Neural cell (in vitro differentiated cells): Measurements from ENCODE around the gene COL6A2. TPM values are rescaled to one million over a fixed set of nuclear protein-coding genes. Genes with fewer than 3 reads are reported as not detected.

Experiments used
- H2AFZ ChIP-seq: fragments of 200-600, 300-800 bp; sonication (generic), shearing (Covaris generic); 2 replicates; pipeline ENCODE4 v1.6.0; 2014; ENCODE audit warnings: low read depth, mild to moderate bottlenecking, antibody characterized with exemption, low read length, moderate library complexity
- H3F3A ChIP-seq: fragments of 200-600 bp; shearing (Covaris generic); 2 replicates; pipeline ENCODE4 v1.6.1; 2016; ENCODE audit warnings: mild to moderate bottlenecking, moderate library complexity, mixed read lengths, antibody characterized with exemption, low read length; ENCODE audit not compliant: insufficient read depth, poor library complexity, severe bottlenecking
- H3K27ac ChIP-seq: fragments of 200-600, 300-800 bp; sonication (generic), shearing (Covaris generic); 2 replicates; pipeline ENCODE4 v1.5.1; 2014; ENCODE audit warnings: mild to moderate bottlenecking, low read length, moderate library complexity
- H3K27me3 ChIP-seq: fragments of 300-800, 200-600 bp; sonication (generic), shearing (Covaris generic); 2 replicates; pipeline ENCODE4 v1.6.0; 2014; ENCODE audit warnings: mild to moderate bottlenecking, low read depth, low read length, moderate library complexity; ENCODE audit not compliant: insufficient read depth
- H3K36me3 ChIP-seq: fragments of 300-800, 200-600 bp; sonication (generic), shearing (Covaris generic); 2 replicates; pipeline ENCODE4 v1.5.1; 2014; ENCODE audit warnings: mild to moderate bottlenecking, antibody characterized with exemption, low read length, moderate library complexity; ENCODE audit not compliant: insufficient read depth
- H3K4me2 ChIP-seq: fragments of 300-800, 200-600 bp; sonication (generic), shearing (Covaris generic); 2 replicates; pipeline ENCODE4 v1.6.0; 2014; ENCODE audit warnings: mild to moderate bottlenecking, low read length
- H3K4me3 ChIP-seq: fragments of 300-800, 200-600 bp; sonication (generic), shearing (Covaris generic); 2 replicates; pipeline ENCODE4 v1.5.1; 2014; ENCODE audit warnings: mild to moderate bottlenecking, low read length, moderate library complexity
- H3K79me2 ChIP-seq: fragments of 200-600 bp; shearing (Covaris generic); replicated peaks from 2 replicates; pipeline ENCODE4 v1.6.0; 2014; ENCODE audit warnings: mild to moderate bottlenecking, low read length, moderate library complexity; ENCODE audit not compliant: insufficient read depth
- H3K9ac ChIP-seq: fragments of 300-800, 200-600 bp; sonication (generic), shearing (Covaris generic); 2 replicates; pipeline ENCODE4 v1.6.1; 2016; ENCODE audit warnings: mild to moderate bottlenecking, low read length, mixed read lengths
- H3K9me2 ChIP-seq: fragments of 200-600 bp; shearing (Covaris generic); 2 replicates; pipeline ENCODE4 v1.6.1; 2016; ENCODE audit warnings: mild to moderate bottlenecking, low read length, mixed read lengths; ENCODE audit not compliant: insufficient read depth
- H3K9me3 ChIP-seq: fragments of 200-600, 300-800 bp; sonication (generic), shearing (Covaris generic); 2 replicates; pipeline ENCODE4 v1.6.1; 2016; ENCODE audit warnings: mild to moderate bottlenecking, mixed run types, low read length, moderate library complexity, mixed read lengths
- H4K20me1 ChIP-seq: fragments of 200-600 bp; shearing (Covaris generic); 2 replicates; pipeline ENCODE4 v1.6.1; 2016; ENCODE audit warnings: mild to moderate bottlenecking, mixed run types; ENCODE audit not compliant: insufficient read depth
- CTCF ChIP-seq: fragments of 450-650 bp; IDR thresholded peaks from 2 replicates; pipeline ENCODE4 v1.5.1; 2014; ENCODE audit warnings: antibody characterized with exemption, mild to moderate bottlenecking, moderate library complexity; ENCODE audit not compliant: poor library complexity, severe bottlenecking
- EP300 ChIP-seq: fragments of 450-650 bp; conservative IDR thresholded peaks from 2 replicates; pipeline ENCODE4 v1.6.1; 2014; ENCODE audit warnings: antibody characterized with exemption, mild to moderate bottlenecking, moderate library complexity; ENCODE audit not compliant: poor library complexity, severe bottlenecking
- EZH2 ChIP-seq: fragments of 200-600, 300-800 bp; shearing (Covaris generic), sonication (generic); IDR thresholded peaks from 2 replicates; pipeline ENCODE4 v1.6.1; 2014; ENCODE audit warnings: antibody characterized with exemption, low read length, borderline replicate concordance, mild to moderate bottlenecking; ENCODE audit not compliant: insufficient read depth, poor library complexity, severe bottlenecking
- MXI1 ChIP-seq: fragments of 450-650 bp; conservative IDR thresholded peaks from 2 replicates; pipeline ENCODE4 v1.6.1; 2014; ENCODE audit warnings: antibody characterized with exemption, mild to moderate bottlenecking; ENCODE audit not compliant: poor library complexity, severe bottlenecking
- POLR2AphosphoS5 ChIP-seq: IDR thresholded peaks from 2 replicates; pipeline ENCODE4 v1.6.1; 2012
- RAD21 ChIP-seq: fragments of 450-650 bp; conservative IDR thresholded peaks from 2 replicates; pipeline ENCODE4 v1.6.1; 2014; ENCODE audit warnings: antibody characterized with exemption, mild to moderate bottlenecking, moderate library complexity
- REST ChIP-seq: IDR thresholded peaks from 2 replicates; pipeline ENCODE4 v1.6.1; 2012; ENCODE audit warnings: borderline replicate concordance
- SMC3 ChIP-seq: fragments of 450-650 bp; conservative IDR thresholded peaks from 2 replicates; pipeline ENCODE4 v1.6.1; 2014; ENCODE audit warnings: antibody characterized with exemption, mild to moderate bottlenecking, moderate library complexity; ENCODE audit not compliant: poor library complexity
- TAF1 ChIP-seq: IDR thresholded peaks from 2 replicates; pipeline ENCODE4 v1.6.1; 2012; ENCODE audit warnings: low read depth
- polyA plus RNA-seq: library from polyadenylated mRNA; depleted of rRNA; stranded (reverse); fragments of >200 nt; gene quantifications from 2 replicates; pipeline ENCODE4 v1.2.3, GENCODE V29; 2014

COL6A2 gene
- polyA plus RNA-seq, 1 donor from 2014 or later: not detected

GRCh38 chr21:46051379-46051770 is 46.5 kb upstream of the COL6A2 start:
- Histone ChIP-seq H3K36me3 (no peaks in the 10 kb centered on the region), H3K9ac (no peak overlapping the region), H2AFZ (no peak overlapping the region), H4K20me1 (no peaks in the 10 kb centered on the region), H3K27me3 (no peaks in the 10 kb centered on the region), H3K9me2 (no peaks in the 10 kb centered on the region), H3K4me3 (no peak overlapping the region), H3K4me2 (no peak overlapping the region), H3K9me3 (no peaks in the 10 kb centered on the region), H3K79me2 (no peaks in the 10 kb centered on the region), H3K27ac (no peak overlapping the region), H3F3A (no peaks in the 10 kb centered on the region)
- no peak for TF ChIP-seq TAF1
- no peak for TF ChIP-seq POLR2AphosphoS5
- no peak for TF ChIP-seq CTCF
- TF ChIP-seq MXI1: no peak
- no peak for TF ChIP-seq EP300
- no peak for TF ChIP-seq SMC3
- no peak for TF ChIP-seq REST
- no peak for TF ChIP-seq EZH2
- TF ChIP-seq RAD21: no peak

- Histone ChIP-seq H3K36me3 (no peaks in the 10 kb centered on the region), H3K27ac (no peak overlapping the region)
Observed at GRCh38 chr21:46051821-46052675, 45.9 kb upstream of the COL6A2 start.

More at GRCh38 chr21:46051821-46052675, 45.9 kb upstream of the COL6A2 start:
- H3K4me3 ChIP-seq: no peak overlapping the region
- H4K20me1 ChIP-seq: no peaks in the 10 kb centered on the region
- H3K4me2 ChIP-seq: no peak overlapping the region
- TF ChIP-seq EP300: no peak
- TF ChIP-seq MXI1: no peak
- no peak for TF ChIP-seq EZH2
- no peak for TF ChIP-seq POLR2AphosphoS5
- no peak for TF ChIP-seq RAD21
- no peak for TF ChIP-seq SMC3
- TF ChIP-seq TAF1: no peak
- no peak for TF ChIP-seq CTCF
- no peak for TF ChIP-seq REST
- no peaks in the 10 kb centered on the region for H3K9me3 ChIP-seq
- H3K9me2 ChIP-seq: no peaks in the 10 kb centered on the region
- H2AFZ ChIP-seq: no peak overlapping the region
- no peaks in the 10 kb centered on the region for H3F3A ChIP-seq
- no peaks in the 10 kb centered on the region for H3K27me3 ChIP-seq
- H3K79me2 ChIP-seq: no peaks in the 10 kb centered on the region
- H3K9ac ChIP-seq: no peak overlapping the region
